ENCODE data around the gene SYNGR2. TPM values are rescaled to one million over a fixed set of nuclear protein-coding genes. Genes with fewer than 3 reads are reported as not detected.
A peak's percentile ranks its signal among the peaks of the same experiment; 100 is the strongest.

SYNGR2 gene
- total and polyA plus RNA-seq, 9 of the 15 experiments (the other 6 are each of a cell fraction or from before 2014, with no cell fraction given) = 1.4 to 173 (median 87.8) TPM

DNA sequence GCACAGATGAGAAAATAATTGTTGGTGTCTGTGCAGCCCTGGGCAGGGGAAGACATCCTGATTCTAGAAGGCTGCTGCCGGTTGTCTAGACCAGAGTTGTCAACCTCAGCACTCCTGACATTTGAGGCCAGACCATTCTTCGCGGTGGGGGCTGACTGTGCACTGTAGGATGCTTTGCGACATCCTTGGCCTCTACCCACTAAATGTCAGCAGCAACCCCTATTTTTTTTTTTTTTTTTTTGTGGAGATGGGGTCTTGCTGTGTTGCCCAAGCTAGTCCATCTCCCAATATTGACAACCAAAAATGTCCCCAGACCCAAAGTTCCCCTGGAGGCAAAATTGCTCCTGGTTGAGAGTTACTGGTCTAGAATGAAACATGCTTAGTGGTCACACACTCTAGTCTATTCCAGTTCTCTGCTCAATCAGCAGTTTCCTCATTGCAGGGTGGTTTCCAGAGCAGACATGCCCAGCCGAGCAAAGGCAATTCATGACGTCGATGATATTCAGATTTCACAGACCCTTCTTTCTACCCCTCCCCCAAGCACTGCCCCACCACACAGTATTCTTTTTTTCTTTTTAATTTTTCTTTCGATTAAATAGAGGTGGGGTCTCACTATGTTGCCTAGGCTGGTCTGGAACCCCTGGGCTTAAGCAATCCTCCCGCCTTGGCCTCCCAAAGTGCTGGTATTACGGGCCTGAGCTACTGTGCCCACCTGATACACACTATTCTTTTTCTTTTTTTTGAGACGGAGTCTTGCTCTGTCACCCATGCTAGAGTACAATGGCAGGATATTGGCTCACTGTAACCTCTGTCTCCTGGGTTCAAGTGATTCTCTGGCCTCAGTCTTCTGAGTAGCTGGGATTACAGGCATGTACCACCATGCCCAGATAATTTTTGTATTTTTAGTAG is 13.2 kb upstream of the SYNGR2 start:
- POLR2A ChIA-PET = no interaction called here
- H3K4me2 ChIP-seq (ENCODE audit: insufficient read depth, low read length) = no peak overlapping the region
- no peak overlapping the region for H3K27ac ChIP-seq (ENCODE audit: extremely low read depth, low read depth, low read length)
- WGBS (ENCODE audit: insufficient coverage, low coverage, missing lambda C conversion rate) = 74% methylated on average over 11 of the region's 11 CpGs
- intact Hi-C loops (cut with micrococcal nuclease) (no loop called here), in situ Hi-C loops (cut with MboI) (no loop called here)
- no TSS peak for BruUV-seq (replicated peaks)
- no peak for FAIRE-seq
- no peak overlapping the region for H3K4me3 ChIP-seq
- no peaks in the 10 kb centered on the region for H4K20me1 ChIP-seq (replicated peaks; ENCODE audit: control insufficient read depth, insufficient read depth, low read length)
- H3K36me3 ChIP-seq (ENCODE audit: control insufficient read depth, insufficient read depth, low read length) = no peaks in the 10 kb centered on the region
- H3K4me1 ChIP-seq (replicated peaks in 1 of 2; ENCODE audit: control insufficient read depth in 2 of 2, insufficient read depth in 2 of 2, low read length in 2 of 2) = peaks cover 9 to 34% of the 10 kb centered on the region in 2 experiments; a peak in 4 of 5 replicates
- ATAC-seq = peak; percentile 36; the same call in 1 of the 3 replicates
- no peaks in the 10 kb centered on the region for H3K9me3 ChIP-seq (replicated peaks; ENCODE audit: control insufficient read depth, insufficient read depth, low read depth, low read length)
- no peaks in the 10 kb centered on the region for H3K79me2 ChIP-seq (ENCODE audit: control insufficient read depth, insufficient read depth, low read length)
- no peak overlapping the region for H3K9ac ChIP-seq (ENCODE audit: insufficient read depth in 1 of 2, low read depth in 2 of 2, low read length in 2 of 2)
- H2AFZ ChIP-seq (ENCODE audit: low read depth, low read length) = no peak overlapping the region
- CTCF ChIA-PET (ENCODE audit: low intra/inter-chr PET ratio) = no interaction called here
- no peak for DNase-seq (ENCODE audit: extremely low read depth in 1 of 4, low spot score in 3 of 4)
- H3K27me3 ChIP-seq (ENCODE audit: control insufficient read depth in 2 of 2, insufficient read depth in 2 of 2, low read length in 2 of 2) = no peaks in the 10 kb centered on the region
- no peaks in the 10 kb centered on the region for H3K9me1 ChIP-seq (ENCODE audit: control insufficient read depth, insufficient read depth, low read length)
- TF ChIP-seq ZNF316 (IDR thresholded peaks at IDR 0.05) (peak; percentile 67), FOXK2 (conservative IDR thresholded peaks at IDR 0.05 in 1 of 2, IDR thresholded peaks at IDR 0.05 in 1 of 2; ENCODE audit: low read depth in 2 of 2) (peak in 1 of 2 experiments; percentile 48; a peak in 1 of 4 replicates), RAD51 (IDR thresholded peaks at IDR 0.05; ENCODE audit: borderline replicate concordance, low read depth) (no peak), ZNF668 (CRISPR knock-in tag; IDR thresholded peaks at IDR 0.05) (no peak), ZHX1 (conservative IDR thresholded peaks at IDR 0.05; ENCODE audit: low read length) (no peak), ZBTB17 (CRISPR knock-in tag; IDR thresholded peaks at IDR 0.05) (0 out of 2 replicates have a peak, but pooled peaks have one; percentile 34), NCOA1 (IDR thresholded peaks at IDR 0.05; ENCODE audit: low read depth) (no peak), ZC3H8 (IDR thresholded peaks at IDR 0.05) (no peak), ATF7 (IDR thresholded peaks at IDR 0.05) (peak; percentile 32; the same call in 1 of the 2 replicates)
- TF ChIP-seq, protein P1, sequence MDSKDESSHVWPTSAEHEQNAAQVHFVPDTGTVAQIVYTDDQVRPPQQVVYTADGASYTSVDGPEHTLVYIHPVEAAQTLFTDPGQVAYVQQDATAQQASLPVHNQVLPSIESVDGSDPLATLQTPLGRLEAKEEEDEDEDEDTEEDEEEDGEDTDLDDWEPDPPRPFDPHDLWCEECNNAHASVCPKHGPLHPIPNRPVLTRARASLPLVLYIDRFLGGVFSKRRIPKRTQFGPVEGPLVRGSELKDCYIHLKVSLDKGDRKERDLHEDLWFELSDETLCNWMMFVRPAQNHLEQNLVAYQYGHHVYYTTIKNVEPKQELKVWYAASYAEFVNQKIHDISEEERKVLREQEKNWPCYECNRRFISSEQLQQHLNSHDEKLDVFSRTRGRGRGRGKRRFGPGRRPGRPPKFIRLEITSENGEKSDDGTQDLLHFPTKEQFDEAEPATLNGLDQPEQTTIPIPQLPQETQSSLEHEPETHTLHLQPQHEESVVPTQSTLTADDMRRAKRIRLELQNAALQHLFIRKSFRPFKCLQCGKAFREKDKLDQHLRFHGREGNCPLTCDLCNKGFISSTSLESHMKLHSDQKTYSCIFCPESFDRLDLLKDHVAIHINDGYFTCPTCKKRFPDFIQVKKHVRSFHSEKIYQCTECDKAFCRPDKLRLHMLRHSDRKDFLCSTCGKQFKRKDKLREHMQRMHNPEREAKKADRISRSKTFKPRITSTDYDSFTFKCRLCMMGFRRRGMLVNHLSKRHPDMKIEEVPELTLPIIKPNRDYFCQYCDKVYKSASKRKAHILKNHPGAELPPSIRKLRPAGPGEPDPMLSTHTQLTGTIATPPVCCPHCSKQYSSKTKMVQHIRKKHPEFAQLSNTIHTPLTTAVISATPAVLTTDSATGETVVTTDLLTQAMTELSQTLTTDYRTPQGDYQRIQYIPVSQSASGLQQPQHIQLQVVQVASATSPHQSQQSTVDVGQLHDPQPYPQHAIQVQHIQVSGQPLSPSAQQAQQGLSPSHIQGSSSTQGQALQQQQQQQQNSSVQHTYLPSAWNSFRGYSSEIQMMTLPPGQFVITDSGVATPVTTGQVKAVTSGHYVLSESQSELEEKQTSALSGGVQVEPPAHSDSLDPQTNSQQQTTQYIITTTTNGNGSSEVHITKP (IDR thresholded peaks at IDR 0.05; ENCODE audit: partially characterized antibody) = peak; percentile 95

Data from K562 (cell line).